Measurements from ENCODE around the gene ZNF32. TPM values are rescaled to one million over a fixed set of nuclear protein-coding genes. Genes with fewer than 3 reads are reported as not detected.

ZNF32 gene
- total RNA-seq, 1 donor from 2014 or later, result 19.2 TPM

- Histone ChIP-seq H3K36me3 (ENCODE audit: insufficient read depth, low read length) (no peaks in the 10 kb centered on the region), H2AFZ (ENCODE audit: low read depth, low read length) (no peak overlapping the region), H3K9ac (ENCODE audit: low read length) (no peak overlapping the region), H3K4me1 (ENCODE audit: insufficient read depth, low read length) (peaks cover 5% of the 10 kb centered on the region), H3K4me3 (ENCODE audit: insufficient read depth, low read depth, low read length) (no peak overlapping the region), H4K20me1 (ENCODE audit: insufficient read depth, low read length) (no peaks in the 10 kb centered on the region), H3K9me3 (ENCODE audit: insufficient read depth, low read depth, low read length) (no peaks in the 10 kb centered on the region), H3K27ac (ENCODE audit: low read depth, low read length) (no peak overlapping the region), H3K4me2 (ENCODE audit: low read length) (no peak overlapping the region), H3K27me3 (ENCODE audit: insufficient read depth, low read length) (no peaks in the 10 kb centered on the region), H3K79me2 (ENCODE audit: insufficient read depth, low read length) (no peaks in the 10 kb centered on the region)
- FAIRE-seq, result no peak
- Mint-ChIP-seq H3K9me3 (ENCODE audit: unreplicated experiment) (no peaks in the 10 kb centered on the region), H3K27ac (ENCODE audit: unreplicated experiment) (no peak overlapping the region), H3K4me3 (ENCODE audit: unreplicated experiment) (no peak overlapping the region), H3K27me3 (ENCODE audit: low read depth, unreplicated experiment) (peaks cover 16% of the 10 kb centered on the region), H3K36me3 (ENCODE audit: low read depth, unreplicated experiment) (no peaks in the 10 kb centered on the region), H3K4me1 (ENCODE audit: low read depth, unreplicated experiment) (no peaks in the 10 kb centered on the region)
- no peak for TF ChIP-seq EZH2 (IDR thresholded peaks at IDR 0.05; ENCODE audit: insufficient read depth, low read length)
- TF ChIP-seq CTCF (IDR thresholded peaks at IDR 0.05; ENCODE audit: insufficient read depth, low read depth, low read length), result no peak
- no peak for DNase-seq (ENCODE audit: low read depth)
Measured at GRCh38 chr10:43694526-43694925, 45.8 kb upstream of the ZNF32 start.

- Mint-ChIP-seq H3K27ac (ENCODE audit: unreplicated experiment) (no peak overlapping the region), H3K27me3 (ENCODE audit: low read depth, unreplicated experiment) (peaks cover 16% of the 10 kb centered on the region), H3K9me3 (ENCODE audit: unreplicated experiment) (no peaks in the 10 kb centered on the region), H3K4me1 (ENCODE audit: low read depth, unreplicated experiment) (no peaks in the 10 kb centered on the region), H3K4me3 (ENCODE audit: unreplicated experiment) (no peak overlapping the region), H3K36me3 (ENCODE audit: low read depth, unreplicated experiment) (no peaks in the 10 kb centered on the region)
- FAIRE-seq (no peak), DNase-seq (ENCODE audit: low read depth) (peak; percentile 61)
- Histone ChIP-seq H3K4me3 (ENCODE audit: insufficient read depth, low read depth, low read length) (no peak overlapping the region), H3K9me3 (ENCODE audit: insufficient read depth, low read depth, low read length) (no peaks in the 10 kb centered on the region), H4K20me1 (ENCODE audit: insufficient read depth, low read length) (no peaks in the 10 kb centered on the region), H3K36me3 (ENCODE audit: insufficient read depth, low read length) (no peaks in the 10 kb centered on the region), H3K79me2 (ENCODE audit: insufficient read depth, low read length) (no peaks in the 10 kb centered on the region), H3K4me2 (ENCODE audit: low read length) (no peak overlapping the region), H3K4me1 (ENCODE audit: insufficient read depth, low read length) (peaks cover 8% of the 10 kb centered on the region), H3K27ac (ENCODE audit: low read depth, low read length) (no peak overlapping the region), H3K9ac (ENCODE audit: low read length) (no peak overlapping the region), H3K27me3 (ENCODE audit: insufficient read depth, low read length) (no peaks in the 10 kb centered on the region), H2AFZ (ENCODE audit: low read depth, low read length) (no peak overlapping the region)
- TF ChIP-seq CTCF (IDR thresholded peaks at IDR 0.05; ENCODE audit: insufficient read depth, low read depth, low read length) (no peak), EZH2 (IDR thresholded peaks at IDR 0.05; ENCODE audit: insufficient read depth, low read length) (no peak)
Measured at GRCh38 chr10:43693602-43694001, 44.9 kb upstream of the ZNF32 start.

GRCh38 chr10:43692051-43692825 lies 43.6 kb upstream of the ZNF32 start:
- no peaks in the 10 kb centered on the region for H3K9me3 ChIP-seq (ENCODE audit: insufficient read depth, low read depth, low read length)
- Mint-ChIP-seq H3K4me3 (ENCODE audit: unreplicated experiment) (no peak overlapping the region), H3K36me3 (ENCODE audit: low read depth, unreplicated experiment) (no peaks in the 10 kb centered on the region), H3K27me3 (ENCODE audit: low read depth, unreplicated experiment) (peaks cover 22% of the 10 kb centered on the region), H3K4me1 (ENCODE audit: low read depth, unreplicated experiment) (no peaks in the 10 kb centered on the region), H3K27ac (ENCODE audit: unreplicated experiment) (no peak overlapping the region), H3K9me3 (ENCODE audit: unreplicated experiment) (no peaks in the 10 kb centered on the region)
- no peaks in the 10 kb centered on the region for H3K36me3 ChIP-seq (ENCODE audit: insufficient read depth, low read length)
- no peak overlapping the region for H3K9ac ChIP-seq (ENCODE audit: low read length)
- FAIRE-seq, result no peak
- H3K27me3 ChIP-seq (ENCODE audit: insufficient read depth, low read length), result peaks cover 2% of the 10 kb centered on the region
- H3K4me3 ChIP-seq (ENCODE audit: insufficient read depth, low read depth, low read length), result no peak overlapping the region
- H2AFZ ChIP-seq (ENCODE audit: low read depth, low read length), result no peak overlapping the region
- H3K79me2 ChIP-seq (ENCODE audit: insufficient read depth, low read length), result no peaks in the 10 kb centered on the region
- H3K4me1 ChIP-seq (ENCODE audit: insufficient read depth, low read length), result peaks cover 8% of the 10 kb centered on the region
- H3K27ac ChIP-seq (ENCODE audit: low read depth, low read length), result no peak overlapping the region
- no peak overlapping the region for H3K4me2 ChIP-seq (ENCODE audit: low read length)
- peak; percentile 35 for DNase-seq (ENCODE audit: low read depth)
- H4K20me1 ChIP-seq (ENCODE audit: insufficient read depth, low read length), result no peaks in the 10 kb centered on the region
- TF ChIP-seq CTCF (IDR thresholded peaks at IDR 0.05; ENCODE audit: insufficient read depth, low read depth, low read length) (no peak), EZH2 (IDR thresholded peaks at IDR 0.05; ENCODE audit: insufficient read depth, low read length) (no peak)

Data from astrocyte (in vitro differentiated cells and primary cell).